GM10847 (cell line): ENCODE data around the gene CNMD.

Experiments used
- POLR2A ChIP-seq: IDR thresholded peaks from 2 replicates; pipeline ENCODE4 v1.6.1; 2011; ENCODE audit not compliant: insufficient read length; ENCODE audit errors: extremely low read depth

Gene CNMD

DNA sequence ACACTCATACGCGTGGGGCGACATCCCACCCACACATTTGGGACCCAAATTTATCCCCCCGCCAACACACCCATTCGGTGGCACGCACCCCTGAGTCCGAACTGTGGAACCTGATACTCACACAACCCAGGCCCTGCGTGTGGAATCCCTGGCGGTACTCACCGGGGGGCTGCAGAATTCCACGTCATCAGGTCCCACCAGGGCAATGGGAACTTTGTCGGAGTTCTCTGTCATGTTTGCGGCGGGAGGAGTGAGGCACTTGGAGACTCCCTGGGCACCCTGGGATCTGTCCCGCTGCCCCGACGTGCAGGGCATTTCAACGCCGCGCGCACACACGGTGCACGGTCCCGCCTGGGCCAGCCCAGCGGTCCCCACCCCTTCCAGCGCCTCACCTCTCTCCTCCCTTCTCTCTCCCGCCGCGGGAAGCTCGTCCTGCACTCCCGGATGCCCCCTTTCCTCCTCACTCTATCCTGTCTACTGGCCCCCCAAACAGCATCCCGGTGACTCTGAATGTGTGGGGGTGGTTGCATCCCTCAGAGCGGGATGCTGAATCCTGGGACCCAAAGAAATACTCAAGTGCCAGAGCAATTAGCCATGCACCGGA is at the start of gene CNMD:
CNMD (minus strand) TSS at position 353 of the 604 bp plus-strand sequence; CDS start at position 234, 119 bp downstream.
- no peak for TF ChIP-seq POLR2A

DNA sequence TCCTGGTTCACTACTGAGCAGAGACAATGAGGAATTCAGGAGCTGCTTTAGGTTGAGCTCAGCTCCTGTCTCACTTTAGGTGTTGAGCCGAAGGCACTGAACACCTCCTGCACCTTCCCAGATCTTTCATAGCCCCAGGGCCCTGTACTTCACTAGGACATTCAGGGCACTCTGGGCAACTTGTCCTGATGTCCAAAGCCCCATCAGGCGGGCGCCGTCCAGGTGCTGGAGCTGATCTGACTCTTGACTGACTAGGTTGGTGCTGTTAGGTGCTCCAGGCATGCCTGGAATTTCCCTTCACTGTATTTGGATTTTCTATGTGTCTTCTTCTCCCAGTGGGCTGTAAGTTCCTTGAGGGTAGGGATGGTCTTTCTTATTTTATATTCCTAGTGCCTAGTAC is 48.4 kb upstream of the CNMD start:
- no peak for TF ChIP-seq POLR2A

DNA sequence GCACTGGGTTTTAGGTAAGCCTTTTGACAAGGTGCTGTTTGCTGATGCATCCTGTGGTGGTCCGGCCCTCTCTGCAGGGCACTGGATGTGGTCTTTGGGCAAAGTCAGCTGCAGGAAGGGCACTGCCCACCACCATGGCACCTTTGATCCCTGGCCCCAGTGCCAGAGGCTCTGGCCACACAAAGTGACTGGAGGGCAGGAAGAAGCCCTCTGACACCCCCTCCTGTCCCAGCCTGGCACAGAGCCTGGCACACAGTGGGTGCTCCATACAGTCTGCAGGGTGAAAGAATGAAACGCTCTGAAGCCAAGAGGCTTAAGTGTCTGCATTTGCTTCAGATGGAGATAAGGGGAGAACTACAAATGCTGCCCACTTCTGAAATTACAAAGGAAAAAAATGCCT is 47.6 kb upstream of the CNMD start:
- no peak for TF ChIP-seq POLR2A

DNA sequence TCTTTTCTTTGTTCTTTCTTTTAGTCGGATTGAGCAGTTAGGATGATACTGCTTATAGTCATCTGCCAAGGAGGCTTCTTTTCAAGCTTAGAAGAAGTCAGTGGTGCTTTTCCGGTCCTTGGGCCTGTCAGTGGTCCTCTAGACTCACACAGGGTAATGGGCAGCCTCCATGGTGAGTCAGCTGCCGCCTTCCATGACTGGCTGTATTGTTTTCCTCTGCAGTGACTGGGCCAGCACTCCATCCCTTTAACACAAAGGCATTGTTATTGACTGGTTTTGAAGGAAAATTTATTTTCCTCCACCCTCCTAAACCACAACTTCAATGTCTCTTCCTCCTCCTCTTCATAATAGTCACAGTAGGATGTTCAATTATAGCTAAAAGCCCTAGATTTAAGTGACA is 47.1 kb upstream of the CNMD start:
- TF ChIP-seq POLR2A: no peak

DNA sequence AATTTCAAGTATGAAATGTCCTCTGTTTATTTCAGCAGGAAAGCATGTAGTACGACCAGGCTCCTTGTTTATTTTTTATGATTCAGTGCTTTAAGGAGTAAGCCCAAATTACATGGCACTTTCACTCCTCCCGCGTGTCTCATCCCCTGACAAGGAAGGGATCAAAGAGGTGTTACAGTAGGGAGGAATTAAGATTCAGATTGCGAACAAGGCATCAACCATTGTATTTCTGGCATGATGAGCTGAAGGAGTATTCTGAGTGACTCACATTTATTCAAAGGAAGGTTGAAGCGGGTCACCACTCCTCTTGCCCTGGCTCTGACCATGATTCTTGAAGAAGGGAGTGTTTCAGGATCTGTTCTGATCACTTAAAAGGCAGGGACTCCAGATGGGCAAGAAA is 46.1 kb upstream of the CNMD start:
- TF ChIP-seq POLR2A: no peak

DNA sequence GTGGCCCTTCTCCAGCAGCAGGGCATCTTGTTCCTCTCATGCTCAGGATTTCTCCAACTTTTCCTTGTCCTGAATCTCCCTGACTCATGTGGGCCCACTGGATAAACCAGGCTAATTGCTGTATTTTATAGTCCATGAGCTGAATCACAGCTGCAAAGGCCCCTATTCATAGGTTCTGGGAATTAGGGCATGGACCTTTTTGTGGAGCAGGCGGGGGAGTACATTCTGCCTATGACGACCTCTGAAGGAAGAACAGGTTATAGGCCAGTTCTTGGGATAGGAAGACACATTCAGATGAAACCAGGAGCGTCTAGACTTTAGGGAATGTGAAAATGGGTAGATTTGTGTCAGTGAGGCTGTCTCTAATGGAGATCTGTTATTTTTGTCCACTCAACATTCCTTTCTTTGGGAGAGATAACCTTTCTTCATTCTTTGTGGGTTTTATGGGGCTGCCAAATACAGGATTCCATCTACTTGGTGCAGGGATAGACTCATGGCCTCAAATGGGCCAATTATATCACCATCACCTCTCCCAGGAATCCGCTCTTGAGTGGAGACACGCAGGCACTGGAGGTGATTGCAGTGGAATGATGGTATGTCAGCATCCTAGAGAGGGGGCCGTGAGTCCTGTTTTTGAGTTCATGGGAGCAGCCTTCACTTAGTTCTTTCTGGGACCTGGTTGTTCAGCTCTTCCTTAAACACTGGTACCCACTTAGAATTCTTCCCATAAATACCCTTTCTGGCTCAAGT is 45.1 kb upstream of the CNMD start:
- TF ChIP-seq POLR2A: no peak

DNA sequence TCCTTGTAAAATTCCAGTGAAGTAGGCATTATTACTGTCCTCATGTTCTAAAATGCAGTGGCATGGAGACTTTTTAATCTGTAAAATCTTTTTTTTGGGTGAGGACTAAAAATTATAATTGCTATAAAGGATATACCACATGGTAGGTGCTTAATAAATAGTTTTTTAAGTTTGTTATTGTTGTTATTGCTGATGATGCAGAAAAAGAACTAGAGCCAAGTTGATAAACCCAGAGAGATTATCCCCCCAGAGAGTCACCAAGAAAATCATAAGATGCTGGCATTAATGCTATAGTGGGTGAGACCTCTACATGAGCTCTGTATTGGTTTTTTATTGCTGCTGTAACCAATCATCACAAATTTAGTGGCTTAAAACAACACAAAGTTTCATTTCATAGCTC is 44.3 kb upstream of the CNMD start:
- TF ChIP-seq POLR2A: no peak

DNA sequence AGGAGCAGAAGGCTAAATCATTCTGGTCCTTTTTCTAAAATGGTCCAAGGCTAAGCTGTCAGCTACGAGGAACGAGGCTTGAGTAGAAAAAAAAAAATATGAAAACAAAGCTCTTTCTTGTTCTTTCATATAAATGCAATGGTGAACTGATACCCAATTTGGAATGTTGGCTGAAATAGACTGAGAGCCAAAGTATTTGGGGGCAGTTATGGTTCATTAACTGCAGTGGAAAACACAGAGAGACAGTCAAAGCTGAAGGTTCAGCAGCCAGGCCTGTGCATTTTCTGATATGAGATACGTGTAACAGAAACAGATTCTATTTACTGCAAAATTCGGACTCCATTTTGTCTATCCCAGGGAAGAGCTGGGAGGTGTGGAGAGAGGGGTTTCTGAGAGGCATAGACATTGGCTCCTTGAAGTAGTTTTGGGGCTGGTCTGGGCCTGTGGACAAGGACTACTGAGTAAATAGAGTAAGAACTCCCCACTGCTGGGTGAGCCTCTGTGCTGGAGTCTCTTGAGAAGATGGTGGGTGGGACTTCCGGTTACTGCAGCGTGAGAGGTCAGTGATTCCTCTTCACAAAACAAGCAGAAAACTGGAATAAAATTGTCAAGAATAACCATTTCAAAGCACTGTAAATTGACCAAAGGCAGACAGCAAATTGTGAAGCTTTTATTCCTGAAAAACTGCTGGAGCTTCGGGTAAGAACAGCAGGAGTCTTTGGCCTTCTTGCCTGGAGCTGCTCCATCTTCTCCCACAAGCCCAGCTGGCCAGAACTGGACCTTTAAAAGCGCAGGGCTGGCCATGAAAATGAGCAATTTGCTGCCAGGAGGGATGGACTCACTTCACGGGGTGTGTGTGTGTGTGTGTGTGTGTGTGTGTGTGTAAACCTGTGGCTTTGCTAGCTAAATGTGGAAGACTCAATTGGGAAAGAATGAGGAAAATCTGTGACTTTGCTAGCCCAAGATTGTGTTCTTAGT is 43.1 kb upstream of the CNMD start:
- TF ChIP-seq POLR2A: no peak

DNA sequence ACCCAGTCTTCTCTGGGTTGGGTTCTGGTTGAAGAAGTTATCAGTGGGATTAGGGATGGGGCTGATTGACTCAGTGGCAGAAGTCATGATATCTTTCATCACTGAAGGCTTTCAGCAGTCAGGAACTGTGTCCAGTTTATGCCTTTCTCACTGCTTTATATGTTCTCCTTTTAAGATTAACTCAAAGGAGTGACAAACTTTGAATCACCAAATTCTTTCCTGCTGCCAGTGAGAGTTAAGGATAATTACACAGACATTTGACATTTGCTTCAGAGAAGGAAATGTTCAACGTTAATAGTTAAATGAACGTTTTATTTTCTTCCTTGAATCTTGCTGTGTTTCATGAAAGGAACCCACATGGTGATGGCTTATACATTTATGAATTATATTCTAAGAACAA is 41.0 kb upstream of the CNMD start:
- TF ChIP-seq POLR2A: no peak

DNA sequence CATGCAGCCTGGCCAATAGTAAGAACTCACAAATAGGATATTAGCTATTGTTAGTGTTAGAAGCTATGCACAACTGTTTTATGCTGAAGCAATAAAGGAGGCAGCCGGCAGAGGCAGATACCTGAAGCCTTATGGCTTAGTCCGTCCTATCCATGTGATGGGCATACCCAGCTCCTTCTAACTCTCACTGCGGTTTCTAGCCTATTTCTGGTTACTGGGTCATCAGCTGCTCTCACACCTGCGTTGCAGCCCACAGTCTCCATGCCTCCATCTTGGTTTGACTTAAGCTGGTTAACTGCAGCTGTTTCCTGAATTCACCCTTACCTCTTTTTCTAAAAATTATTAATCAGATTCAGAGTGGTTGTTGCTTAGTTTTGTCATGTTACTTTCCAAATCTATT is 40.5 kb upstream of the CNMD start:
- TF ChIP-seq POLR2A: no peak

DNA sequence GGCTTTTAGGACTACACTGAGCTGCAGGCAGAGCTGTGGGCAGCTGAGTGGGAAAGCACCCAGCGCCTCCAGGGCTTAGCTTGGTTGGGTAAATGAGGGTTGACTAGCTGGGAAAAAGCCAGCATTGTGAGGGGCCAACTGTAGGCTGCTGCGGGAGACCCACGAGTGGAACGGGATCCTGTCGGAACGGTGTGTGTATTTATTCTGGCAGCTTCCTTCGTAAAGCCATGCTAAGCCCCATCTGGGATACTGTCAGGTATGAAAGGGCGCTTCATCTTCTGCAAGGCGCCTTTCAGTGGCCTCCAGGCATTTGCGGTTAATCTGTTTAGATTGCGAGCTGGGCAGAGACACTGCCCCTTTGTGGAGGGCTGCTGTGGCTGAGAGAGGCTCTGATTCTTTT is 39.5 kb upstream of the CNMD start:
- TF ChIP-seq POLR2A: no peak

DNA sequence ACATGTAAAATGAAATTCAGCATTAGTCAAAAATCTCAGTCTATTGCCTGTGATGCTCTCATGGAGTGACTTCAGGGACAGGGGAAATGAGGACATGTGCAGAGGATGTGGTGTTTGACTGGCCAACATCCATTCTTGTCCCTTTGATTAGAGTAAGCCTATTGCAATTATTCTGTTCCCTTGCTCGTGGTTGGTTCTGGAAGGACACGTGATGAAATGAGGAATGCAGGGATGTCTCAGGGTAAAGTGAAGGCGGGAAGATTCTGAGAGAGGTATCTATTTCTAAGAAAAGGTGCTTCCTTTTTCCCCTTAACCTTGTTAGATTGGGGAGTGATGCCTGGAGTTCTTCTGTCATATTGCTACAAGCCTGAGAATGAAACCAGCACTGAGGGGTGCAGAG is 37.1 kb upstream of the CNMD start:
- no peak for TF ChIP-seq POLR2A

DNA sequence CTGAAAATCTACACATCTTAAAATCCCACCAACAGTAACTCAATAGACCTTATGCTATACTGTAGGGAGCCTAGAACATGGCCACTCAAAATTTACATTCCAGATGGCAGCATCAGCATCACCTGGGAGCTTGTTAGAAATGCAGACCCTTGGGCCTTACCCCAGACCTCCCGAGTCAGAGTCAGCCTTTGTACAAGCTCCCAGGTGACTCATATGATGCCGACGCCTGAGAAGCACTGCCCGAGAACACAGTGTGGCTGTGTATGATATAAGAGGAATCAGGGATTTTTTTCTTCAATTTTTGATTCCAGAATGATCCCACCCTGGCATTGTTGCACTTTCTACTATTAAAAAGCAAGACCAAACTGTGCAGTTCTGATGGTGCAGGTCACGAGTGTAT is 35.9 kb upstream of the CNMD start:
- TF ChIP-seq POLR2A: no peak

DNA sequence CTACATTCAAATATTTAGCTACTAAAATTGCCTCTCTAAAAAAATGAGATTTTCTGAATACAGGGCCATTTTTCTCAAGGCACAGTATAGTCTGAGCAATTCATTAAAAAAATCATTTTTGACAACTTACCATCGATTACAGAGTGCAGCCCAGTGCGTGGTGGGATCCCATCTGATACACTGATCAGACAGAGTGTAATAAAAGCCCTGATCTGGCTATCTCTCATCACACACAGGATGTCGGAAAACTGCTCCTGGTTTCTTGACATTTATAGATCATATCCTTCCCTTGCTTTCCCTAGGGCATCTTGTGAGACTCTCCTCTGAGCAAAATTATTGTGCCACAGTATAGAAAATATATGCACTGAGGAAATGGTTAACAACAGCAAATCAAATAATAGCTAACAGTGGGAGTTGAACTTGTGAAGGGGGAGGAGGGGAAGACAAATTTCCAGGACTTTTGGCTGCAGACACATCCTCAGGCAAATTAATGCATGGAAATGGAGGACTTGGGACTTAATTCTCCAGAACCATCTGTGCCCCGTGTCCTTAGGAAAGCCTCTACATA is 28.4 kb upstream of the CNMD start:
- no peak for TF ChIP-seq POLR2A

DNA sequence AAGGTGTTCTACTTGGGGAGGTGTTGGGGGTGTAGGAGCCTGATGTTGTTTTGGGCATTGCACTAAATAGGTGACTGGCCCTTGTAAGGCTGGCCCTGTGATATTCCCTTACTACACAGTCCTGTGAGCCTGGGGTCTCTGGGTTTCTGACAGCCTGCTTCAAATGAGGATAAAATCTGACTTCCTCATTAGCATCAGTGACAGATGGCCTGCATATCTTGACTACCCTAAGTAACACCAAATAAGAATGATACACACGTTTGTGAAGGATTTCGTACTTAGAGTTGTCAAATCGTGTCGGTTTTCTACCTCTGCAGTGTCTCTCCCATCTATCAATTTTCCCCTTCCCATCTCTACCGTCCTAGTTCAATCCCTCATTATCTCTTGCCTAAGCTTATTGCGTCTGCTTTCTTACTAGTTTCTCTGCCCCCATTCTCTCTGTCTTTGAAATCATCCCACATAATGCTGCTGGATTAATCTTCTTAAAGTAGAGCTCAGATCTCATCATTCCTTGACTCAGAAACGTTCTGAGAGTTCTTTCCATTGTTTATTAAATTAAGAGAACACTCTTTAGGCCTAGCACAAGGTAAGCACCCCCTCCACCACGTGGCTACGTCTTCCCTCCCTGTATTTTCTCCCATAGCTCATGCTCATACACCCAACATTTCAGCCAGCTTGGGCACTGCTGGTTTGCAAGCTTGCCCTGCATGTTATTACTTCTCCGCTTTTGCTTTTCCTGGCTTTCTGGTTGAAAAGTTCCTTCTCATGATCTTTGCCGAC is 26.2 kb upstream of the CNMD start:
- no peak for TF ChIP-seq POLR2A
